SK-N-SH (cell line): ENCODE data around the gene COP1. TPM values are rescaled to one million over a fixed set of nuclear protein-coding genes. Genes with fewer than 3 reads are reported as not detected.
"Not testable (repeated sequence)": the region's sequence is repeated elsewhere in the genome, so short reads cannot be mapped to it uniquely, and the experiment has no call there.

Experiments used
- CTCF ChIA-PET: fragments of 300-600, 350-600 bp; formaldehyde crosslinking; extraction: SDS; loops from one replicate; lab custom pipeline; 2021; lab: Yijun Ruan, JAX
- POLR2A ChIA-PET: fragments of 350-600 bp; sonication (Branson Sonifier 250); formaldehyde crosslinking; extraction: SDS; loops from one replicate; lab custom pipeline; 2020; ENCODE audit warnings: antibody characterized with exemption, inconsistent platforms; lab: Yijun Ruan, JAX
- DNase-seq: peaks from one replicate; pipeline ENCODE4 v3.0.0; 2012
- H2AFZ ChIP-seq: fragments of 200-600 bp; sonication (generic); 2 replicates; pipeline ENCODE4 v1.8.1; 2016; ENCODE audit warnings: antibody characterized with exemption, mild to moderate bottlenecking, low read depth
- H3F3A ChIP-seq: fragments of 200-600 bp; sonication (generic); replicated peaks from 2 replicates; pipeline ENCODE3; 2016; ENCODE audit warnings: antibody characterized with exemption, mild to moderate bottlenecking; ENCODE audit not compliant: insufficient read depth
- H3K27ac ChIP-seq, 2 experiments: fragments of 200-500 bp in 1 of 2; fragments of 200-600 bp in 1 of 2; sonication (Bioruptor generic) in 1 of 2; sonication (generic), shearing (Covaris generic) in 1 of 2; 2 replicates each; pipeline versions ENCODE4 v1.5.1 to v1.6.1; 2014 to 2016; ENCODE audit warnings: low read depth in 2 of 2, inconsistent platforms in 1 of 2, low read length in 1 of 2, mild to moderate bottlenecking in 1 of 2, mixed read lengths in 1 of 2
- H3K27me3 ChIP-seq: fragments of 200-600 bp; sonication (generic), shearing (Covaris generic); 2 replicates; pipeline ENCODE4 v1.6.1; 2016; ENCODE audit warnings: mixed run types; ENCODE audit not compliant: insufficient read depth
- H3K36me3 ChIP-seq, 2 experiments: fragments of 200-500 bp in 1 of 2; fragments of 200-600 bp in 1 of 2; sonication (Bioruptor generic) in 1 of 2; sonication (generic) in 1 of 2; replicated peaks in 1 of 2; 2 replicates each; pipeline versions ENCODE3 to v1.5.1; 2014 to 2016; ENCODE audit warnings: low read length in 1 of 2, mild to moderate bottlenecking in 1 of 2; ENCODE audit not compliant: insufficient read depth in 2 of 2, control insufficient read depth in 1 of 2
- H3K4me1 ChIP-seq, 2 experiments: fragments of 200-500 bp in 1 of 2; fragments of 200-600 bp in 1 of 2; sonication (Bioruptor generic) in 1 of 2; sonication (generic), shearing (Covaris generic) in 1 of 2; 2 replicates each; pipeline versions ENCODE4 v1.5.1 to v1.6.1; 2014 to 2016; ENCODE audit warnings: low read depth in 1 of 2, low read length in 1 of 2, mixed run types in 1 of 2; ENCODE audit not compliant: insufficient read depth in 2 of 2, control insufficient read depth in 1 of 2
- H3K4me2 ChIP-seq: fragments of 200-600 bp; sonication (generic), shearing (Covaris generic); 2 replicates; pipeline ENCODE4 v1.6.1; 2017; ENCODE audit warnings: mixed run types
- H3K4me3 ChIP-seq, 2 experiments: fragments of 200-500 bp in 1 of 2; fragments of 200-600 bp in 1 of 2; sonication (Bioruptor generic) in 1 of 2; sonication (generic), shearing (Covaris generic) in 1 of 2; 2 replicates each; pipeline versions ENCODE4 v1.5.1 to v1.8.1; 2014 to 2016; ENCODE audit warnings: low read depth in 2 of 2, inconsistent platforms in 1 of 2, low read length in 1 of 2, mild to moderate bottlenecking in 1 of 2, mixed read lengths in 1 of 2, moderate library complexity in 1 of 2
- H3K79me2 ChIP-seq: fragments of 200-600 bp; sonication (generic); 2 replicates; pipeline ENCODE4 v1.8.1; 2017; ENCODE audit warnings: mild to moderate bottlenecking; ENCODE audit not compliant: insufficient read depth
- H3K9ac ChIP-seq: fragments of 200-600 bp; sonication (generic); 2 replicates; pipeline ENCODE4 v1.6.1; 2017; ENCODE audit warnings: mixed run types
- H3K9me2 ChIP-seq: fragments of 200-600 bp; sonication (generic); 2 replicates; pipeline ENCODE4 v1.6.1; 2017; ENCODE audit warnings: mixed run types
- H3K9me3 ChIP-seq: fragments of 200-600 bp; sonication (generic); 2 replicates; pipeline ENCODE4 v1.6.1; 2017; ENCODE audit warnings: mixed run types, mild to moderate bottlenecking, moderate library complexity
- H4K20me1 ChIP-seq: fragments of 200-600 bp; sonication (generic); 2 replicates; pipeline ENCODE4 v1.6.1; 2017; ENCODE audit warnings: mild to moderate bottlenecking, mixed run types; ENCODE audit not compliant: insufficient read depth
- MAX ChIP-seq: IDR thresholded peaks from 2 replicates; pipeline ENCODE4 v1.4.0; 2012; ENCODE audit warnings: low read depth
- NRF1 ChIP-seq: IDR thresholded peaks from 2 replicates; pipeline ENCODE4 v1.6.1; 2012; ENCODE audit warnings: low read depth, mild to moderate bottlenecking, low read length
- POLR2AphosphoS5 ChIP-seq: IDR thresholded peaks from 2 replicates; pipeline ENCODE4 v1.6.1; 2012; ENCODE audit warnings: low read depth, low read length
- RFX5 ChIP-seq: IDR thresholded peaks from 2 replicates; pipeline ENCODE4 v1.6.1; 2012; ENCODE audit warnings: mild to moderate bottlenecking, improper control_type of control experiment, low read length
- TCF12 ChIP-seq: IDR thresholded peaks from 2 replicates; pipeline ENCODE4 v1.4.0; 2012
- WGBS: methylation state at CpG from one replicate; pipeline ENCODE4 v1.1.6; 2017; ENCODE audit warnings: low lambda C conversion rate; 5-methylcytosine and 5-hydroxymethylcytosine counted together
- polyA plus RNA-seq, 3 experiments: library from polyadenylated mRNA; depleted of rRNA; stranded (reverse); fragments of >200 nt; gene quantifications; 2 replicates each; pipeline ENCODE4 v1.2.3, GENCODE V29; 2012

The COP1 gene
- polyA plus RNA-seq, 1 of the 3 experiments (the other 2 are of a cell fraction), result 10.3 TPM

GRCh38 chr1:175984057-175984812 is 222.9 kb downstream of the COP1 start:
- Histone ChIP-seq H3K4me1 (peaks cover 0 to 2% of the 10 kb centered on the region in 2 experiments; a peak in 2 of 4 replicates), H3K27ac (no peak overlapping the region), H3K9ac (no peak overlapping the region), H3K4me3 (no peak overlapping the region; a peak in 1 of 4 replicates), H3K27me3 (no peaks in the 10 kb centered on the region), H4K20me1 (no peaks in the 10 kb centered on the region), H3F3A (peaks cover 2% of the 10 kb centered on the region), H3K79me2 (no peaks in the 10 kb centered on the region), H3K4me2 (no peak overlapping the region), H3K36me3 (peaks cover 57 to 80% of the 10 kb centered on the region in 2 experiments), H2AFZ (no peak overlapping the region), H3K9me2 (no peaks in the 10 kb centered on the region), H3K9me3 (peaks cover 8% of the 10 kb centered on the region; the same call in 1 of the 2 replicates)
- DNase-seq, result no peak
- no peak for TF ChIP-seq POLR2AphosphoS5
- POLR2A ChIA-PET, result no interaction called here
- 91% methylated on average over 4 of the region's 12 CpGs for WGBS
- CTCF ChIA-PET, result interaction anchor here (0.6 kb wide), 1 partner anchor 171 kb away, joined by 3 read pairs; no protein-coding TSS in a partner anchor

- H3K79me2 ChIP-seq, H3F3A ChIP-seq, DNase-seq, H3K27ac ChIP-seq, H2AFZ ChIP-seq, H3K9me2 ChIP-seq, H3K4me3 ChIP-seq, H3K4me2 ChIP-seq, H4K20me1 ChIP-seq, H3K9ac ChIP-seq, POLR2A ChIA-PET, H3K4me1 ChIP-seq, H3K9me3 ChIP-seq, H3K27me3 ChIP-seq, CTCF ChIA-PET: not testable (repeated sequence)
- peaks cover 51 to 77% of the 10 kb centered on the region in 2 experiments for H3K36me3 ChIP-seq
- 98% methylated on average over 2 of the region's 2 CpGs for WGBS
Measured at GRCh38 chr1:175983363-175983762, 223.7 kb downstream of the COP1 start.

- CTCF ChIA-PET, result no interaction called here
- DNase-seq, result no peak
- Histone ChIP-seq H3K4me1 (peaks cover 19 to 21% of the 10 kb centered on the region in 2 experiments; a peak in 3 of 4 replicates), H3K9ac (no peak overlapping the region), H3F3A (peaks cover 7% of the 10 kb centered on the region), H3K36me3 (peaks cover 31 to 61% of the 10 kb centered on the region in 2 experiments), H3K27me3 (no peaks in the 10 kb centered on the region), H3K9me3 (peaks cover 8% of the 10 kb centered on the region), H3K79me2 (no peaks in the 10 kb centered on the region), H3K4me3 (no peak overlapping the region), H3K27ac (no peak overlapping the region), H3K4me2 (no peak overlapping the region), H4K20me1 (no peaks in the 10 kb centered on the region), H2AFZ (no peak overlapping the region), H3K9me2 (no peaks in the 10 kb centered on the region)
- POLR2A ChIA-PET, result no interaction called here
- TF ChIP-seq MAX, result no peak
- no peak for TF ChIP-seq TCF12
- no peak for TF ChIP-seq NRF1
- TF ChIP-seq RFX5, result no peak
Measured at GRCh38 chr1:175981128-175981527, 226.0 kb downstream of the COP1 start.
